CD4-positive, alpha-beta T cell (primary cell): ENCODE measurements around the gene ANAPC7. TPM values are rescaled to one million over a fixed set of nuclear protein-coding genes. Genes with fewer than 3 reads are reported as not detected.

Experiments used
- ATAC-seq: fragments of 200-7000 bp; cut with Tn5 transposase; one replicate; pipeline ENCODE4 v1.10.0; 2022; ENCODE audit warnings: mild to moderate bottlenecking; ENCODE audit not compliant: poor library complexity
- CTCF ChIA-PET: fragments of 350-600 bp; sonication (Branson Sonifier 250); formaldehyde crosslinking; loops from one replicate; lab custom pipeline; 2021; ENCODE audit warnings: antibody characterized with exemption, inconsistent platforms; lab: Charles Lee
- POLR2A ChIA-PET: fragments of 350-600 bp; sonication (Branson Sonifier 250); formaldehyde crosslinking; loops from one replicate; lab custom pipeline; 2021; ENCODE audit warnings: antibody characterized with exemption, inconsistent platforms; lab: Charles Lee
- DNase-seq, 14 experiments: peaks; one replicate each; pipeline ENCODE4 v3.0.0-alpha.2; 2013 to 2020; ENCODE audit warnings: mixed read lengths in 2 of 14
- H3K27ac ChIP-seq, 2 donors: one replicate each; pipeline versions ENCODE4 v1.5.1 to v1.7.0; 2013; ENCODE audit warnings: low read length in 2 of 2, low read depth in 1 of 2, mild to moderate bottlenecking in 1 of 2
- H3K27me3 ChIP-seq, 2 experiments: 1 replicate in 1 of 2; 2 replicates in 1 of 2; pipeline versions ENCODE4 v1.6.1 to v1.7.0; 2013; ENCODE audit warnings: low read length in 2 of 2, control low read depth in 1 of 2, mild to moderate bottlenecking in 1 of 2, moderate library complexity in 1 of 2; ENCODE audit not compliant: insufficient read depth in 2 of 2, control insufficient read depth in 1 of 2
- H3K36me3 ChIP-seq: one replicate; pipeline ENCODE4 v1.6.1; 2013; ENCODE audit warnings: low read length, control low read depth; ENCODE audit not compliant: insufficient read depth
- H3K4me1 ChIP-seq: one replicate; pipeline ENCODE4 v1.6.1; 2013; ENCODE audit warnings: low read length, control low read depth; ENCODE audit not compliant: insufficient read depth
- H3K4me3 ChIP-seq: one replicate; pipeline ENCODE4 v1.5.1; 2013; ENCODE audit warnings: mild to moderate bottlenecking, low read length, moderate library complexity
- H3K9me3 ChIP-seq, 2 experiments: 1 replicate in 1 of 2; 2 replicates in 1 of 2; pipeline versions ENCODE4 v1.6.1 to v1.7.0; 2013; ENCODE audit warnings: low read length in 2 of 2, mild to moderate bottlenecking in 2 of 2, control low read depth in 1 of 2, moderate library complexity in 1 of 2; ENCODE audit not compliant: control insufficient read depth in 1 of 2, insufficient read depth in 1 of 2
- H3K27ac Mint-ChIP-seq: one replicate; pipeline ENCODE4 v1.8.0; 2020; ENCODE audit warnings: mixed read lengths
- H3K27me3 Mint-ChIP-seq: one replicate; pipeline ENCODE4 v1.8.0; 2021; ENCODE audit warnings: mixed read lengths
- H3K36me3 Mint-ChIP-seq: one replicate; pipeline ENCODE4 v1.8.0; 2021; ENCODE audit warnings: low read depth, mixed read lengths
- H3K4me1 Mint-ChIP-seq: one replicate; pipeline ENCODE4 v1.8.0; 2021; ENCODE audit warnings: low read depth, mixed read lengths
- H3K4me3 Mint-ChIP-seq: one replicate; pipeline ENCODE4 v1.8.0; 2020; ENCODE audit warnings: mild to moderate bottlenecking, mixed read lengths
- H3K9me3 Mint-ChIP-seq: one replicate; pipeline ENCODE4 v1.8.0; 2020; ENCODE audit warnings: mixed read lengths
- CTCF ChIP-seq: fragments of 200-600 bp; IDR thresholded peaks from one replicate; pipeline ENCODE4 v1.8.0; 2022; ENCODE audit warnings: antibody characterized with exemption, mild to moderate bottlenecking
- intact Hi-C, 2 experiments: fragments of 100-400 bp; cut with DNase I in 1 of 2; cut with micrococcal nuclease in 1 of 2; formaldehyde crosslinking; loops; one replicate each; pipeline versions ENCODE4 v1.15.1 to v1.9.0; 2023 to 2025; cut with DNase I, micrococcal nuclease
- total RNA-seq, 174 experiments: library from RNA in 2 of 174; stranded (reverse) in 2 of 174; gene quantifications; one replicate each; pipeline ENCODE4 v1.2.3 and lab custom pipeline; 2021 to 2026

ANAPC7 gene
- total RNA-seq, 2 experiments from 2014 or later: 16.4 to 18.2 TPM

GRCh38 chr12:110343736-110344555 is 59.6 kb downstream of the ANAPC7 start:
- CTCF ChIA-PET: no interaction called here

GRCh38 chr12:110343114-110343513 is 60.4 kb downstream of the ANAPC7 start:
- TF ChIP-seq CTCF: no peak
- CTCF ChIA-PET: no interaction called here
- POLR2A ChIA-PET: no interaction called here
- Mint-ChIP-seq H3K36me3 (peaks cover 100% of the 10 kb centered on the region), H3K27ac (no peak overlapping the region), H3K27me3 (no peaks in the 10 kb centered on the region), H3K4me1 (peaks cover 8% of the 10 kb centered on the region), H3K9me3 (no peaks in the 10 kb centered on the region), H3K4me3 (no peak overlapping the region)
- intact Hi-C loops: no loop called here
- ATAC-seq (no peak), DNase-seq (no peak)
- Histone ChIP-seq H3K27me3 (no peaks in the 10 kb centered on the region), H3K36me3 (peaks cover 99% of the 10 kb centered on the region), H3K27ac (no peak overlapping the region), H3K9me3 (no peaks in the 10 kb centered on the region), H3K4me1 (no peaks in the 10 kb centered on the region), H3K4me3 (no peak overlapping the region)

More at GRCh38 chr12:110343736-110344555, 59.6 kb downstream of the ANAPC7 start:
- Histone ChIP-seq H3K27ac (no peak overlapping the region), H3K4me3 (no peak overlapping the region), H3K36me3 (peaks cover 91% of the 10 kb centered on the region), H3K4me1 (peaks cover 5% of the 10 kb centered on the region), H3K27me3 (no peaks in the 10 kb centered on the region), H3K9me3 (no peaks in the 10 kb centered on the region)
- POLR2A ChIA-PET: no interaction called here
- no peaks in the 10 kb centered on the region for H3K9me3 Mint-ChIP-seq
- intact Hi-C loops: no loop called here
- H3K4me1 Mint-ChIP-seq: peaks cover 16% of the 10 kb centered on the region
- H3K27ac Mint-ChIP-seq: no peak overlapping the region
- no peak overlapping the region for H3K4me3 Mint-ChIP-seq
- no peak for TF ChIP-seq CTCF
- H3K36me3 Mint-ChIP-seq: peaks cover 96% of the 10 kb centered on the region
- no peak for DNase-seq
- no peaks in the 10 kb centered on the region for H3K27me3 Mint-ChIP-seq
- ATAC-seq: no peak

GRCh38 chr12:110342157-110342556 is 61.4 kb downstream of the ANAPC7 start:
- Mint-ChIP-seq H3K27me3 (no peaks in the 10 kb centered on the region), H3K27ac (no peak overlapping the region), H3K9me3 (no peaks in the 10 kb centered on the region), H3K4me3 (no peak overlapping the region), H3K4me1 (no peaks in the 10 kb centered on the region), H3K36me3 (peaks cover 100% of the 10 kb centered on the region)
- no peak for ATAC-seq
- DNase-seq: no peak
- H3K9me3 ChIP-seq: no peaks in the 10 kb centered on the region
- H3K4me1 ChIP-seq: no peaks in the 10 kb centered on the region
- no peaks in the 10 kb centered on the region for H3K27me3 ChIP-seq
- intact Hi-C loops: no loop called here
- no peak overlapping the region for H3K4me3 ChIP-seq
- peaks cover 99% of the 10 kb centered on the region for H3K36me3 ChIP-seq
- CTCF ChIA-PET: no interaction called here
- H3K27ac ChIP-seq: no peak overlapping the region
- POLR2A ChIA-PET: no interaction called here
- no peak for TF ChIP-seq CTCF
